Hematopoietic multipotent progenitor cell treated with erythropoietin and hydrocortisone succinate and interleukin-3 and kit ligand, for 4 days (in vitro differentiated cells): Measurements from ENCODE around the gene HNRNPM.

Source experiments
- DNase-seq: peaks from one replicate; pipeline ENCODE4 v3.0.0-alpha.2; 2015

The HNRNPM gene

DNA sequence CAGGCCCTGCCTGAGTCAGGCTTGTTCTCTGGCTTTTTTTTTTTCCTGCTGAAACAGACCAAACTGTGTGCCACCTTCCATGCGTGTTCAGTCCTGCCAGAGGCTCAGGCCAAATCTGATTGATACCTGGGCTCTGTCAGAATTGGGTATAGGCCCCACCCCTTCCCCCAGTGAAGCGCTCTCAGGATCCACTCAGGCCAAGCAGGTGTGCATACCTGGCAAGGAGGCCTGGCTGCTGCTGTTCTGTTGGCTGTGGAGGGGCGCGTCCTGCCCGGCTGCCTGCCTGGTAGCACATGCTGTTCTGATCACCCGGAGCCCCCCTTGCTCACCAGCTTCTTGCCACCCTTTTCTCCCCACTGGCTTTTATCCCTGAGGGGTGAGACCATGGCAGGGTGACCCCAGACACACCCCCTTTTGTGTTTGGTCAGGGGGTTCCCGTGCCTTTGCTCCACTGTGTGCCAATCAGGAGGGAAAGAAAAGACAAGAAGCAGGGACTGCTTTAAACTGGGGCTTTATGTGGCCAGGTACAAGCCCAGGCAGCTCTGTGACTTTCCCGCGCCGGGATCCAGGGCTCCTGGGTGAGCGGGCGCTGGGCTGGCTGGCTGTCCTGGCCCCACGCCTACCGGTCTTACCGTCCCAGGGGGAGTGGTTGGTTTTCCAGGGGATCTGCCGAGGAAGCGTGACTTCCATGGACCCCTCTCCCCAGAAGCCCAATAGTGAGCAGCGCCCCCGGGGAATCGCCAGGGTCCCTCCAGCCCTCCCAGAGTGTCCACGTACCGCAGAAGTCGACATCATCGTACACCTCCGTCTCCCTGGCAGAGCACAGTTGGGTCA lies 45.0 kb downstream of the HNRNPM start:
- no peak for DNase-seq

- no peak for DNase-seq
These were observed 45.6 kb downstream of the HNRNPM start for GRCh38 chr19:8490395-8490760.

GRCh38 chr19:8490873-8491272 lies 46.1 kb downstream of the HNRNPM start:
- no peak for DNase-seq

- peak; percentile 42 for DNase-seq
These were observed 46.8 kb downstream of the HNRNPM start for GRCh38 chr19:8491574-8491973.

DNA sequence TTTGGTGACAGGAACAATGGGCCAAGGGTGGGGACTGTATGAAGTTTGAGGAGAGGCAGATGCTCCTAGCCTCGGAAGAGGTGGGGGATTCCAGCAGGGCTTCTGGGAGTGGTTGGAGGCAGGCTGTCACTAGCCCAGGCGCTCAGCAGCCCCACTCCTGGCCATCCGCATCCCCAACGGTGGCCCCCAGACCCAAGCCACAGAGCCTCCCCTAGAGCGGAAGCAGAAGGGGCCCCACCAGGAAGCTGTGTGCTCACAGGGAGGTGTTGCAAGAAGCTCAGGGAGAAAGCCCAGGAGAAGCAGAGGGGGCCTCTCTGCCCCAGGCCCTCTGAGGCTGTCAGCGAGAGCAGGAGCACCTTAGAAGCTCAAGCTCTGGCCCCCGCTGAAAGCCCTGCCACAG lies 49.4 kb downstream of the HNRNPM start:
- DNase-seq = peak; percentile 85

DNA sequence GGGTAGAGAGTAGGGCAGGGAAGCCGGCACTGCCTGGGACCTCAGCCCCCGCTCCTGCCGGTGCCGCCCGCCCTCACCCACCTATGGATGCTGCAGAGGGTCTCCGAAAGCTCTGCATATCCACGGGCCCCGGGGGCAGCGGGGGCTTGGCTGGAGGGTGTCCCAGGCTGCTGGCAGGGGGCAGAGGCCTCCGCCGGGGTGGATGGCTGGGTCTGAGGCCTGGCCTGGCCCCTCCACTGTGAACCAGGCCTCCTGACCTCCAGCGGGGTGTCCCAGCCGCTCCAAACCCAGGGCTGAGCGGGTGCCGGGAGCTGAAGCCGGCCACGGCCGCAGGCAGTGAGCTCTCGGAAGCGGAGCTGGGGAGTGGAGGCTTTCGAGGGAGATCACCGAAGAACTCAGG lies 53.5 kb downstream of the HNRNPM start:
- DNase-seq = no peak

GRCh38 chr19:8499048-8499833 lies 54.5 kb downstream of the HNRNPM start:
- DNase-seq = no peak

GRCh38 chr19:8500158-8500557 lies 55.4 kb downstream of the HNRNPM start:
- peak; percentile 81 for DNase-seq

GRCh38 chr19:8501516-8501915 lies 56.7 kb downstream of the HNRNPM start:
- DNase-seq = no peak

- DNase-seq = peak; percentile 47
These were observed 57.2 kb downstream of the HNRNPM start for GRCh38 chr19:8501981-8502380.

- DNase-seq = no peak
These were observed 58.7 kb downstream of the HNRNPM start for GRCh38 chr19:8503510-8503909.

- peak; percentile 88 for DNase-seq
These were observed 59.4 kb downstream of the HNRNPM start for GRCh38 chr19:8504171-8504570.

DNA sequence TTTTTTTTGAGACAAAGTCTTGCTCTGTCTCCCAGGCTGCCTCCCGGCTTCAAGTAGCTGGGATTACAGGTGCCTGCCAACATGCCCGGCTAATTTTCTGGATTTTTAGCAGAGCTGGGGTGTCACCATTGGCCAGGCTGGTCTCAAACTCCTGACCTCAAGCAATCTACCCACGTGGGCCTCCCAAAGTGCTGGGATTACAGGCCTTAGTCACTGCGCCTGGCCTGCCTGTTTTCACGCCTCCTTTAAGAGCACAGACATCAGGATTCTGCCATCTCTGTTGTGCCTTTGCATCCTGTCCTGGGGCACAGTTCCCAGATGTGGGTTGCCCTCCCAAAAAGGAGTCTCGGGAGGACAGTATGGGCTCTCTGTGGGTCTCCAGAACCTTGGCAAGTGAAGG lies 60.1 kb downstream of the HNRNPM start:
- DNase-seq = no peak

DNA sequence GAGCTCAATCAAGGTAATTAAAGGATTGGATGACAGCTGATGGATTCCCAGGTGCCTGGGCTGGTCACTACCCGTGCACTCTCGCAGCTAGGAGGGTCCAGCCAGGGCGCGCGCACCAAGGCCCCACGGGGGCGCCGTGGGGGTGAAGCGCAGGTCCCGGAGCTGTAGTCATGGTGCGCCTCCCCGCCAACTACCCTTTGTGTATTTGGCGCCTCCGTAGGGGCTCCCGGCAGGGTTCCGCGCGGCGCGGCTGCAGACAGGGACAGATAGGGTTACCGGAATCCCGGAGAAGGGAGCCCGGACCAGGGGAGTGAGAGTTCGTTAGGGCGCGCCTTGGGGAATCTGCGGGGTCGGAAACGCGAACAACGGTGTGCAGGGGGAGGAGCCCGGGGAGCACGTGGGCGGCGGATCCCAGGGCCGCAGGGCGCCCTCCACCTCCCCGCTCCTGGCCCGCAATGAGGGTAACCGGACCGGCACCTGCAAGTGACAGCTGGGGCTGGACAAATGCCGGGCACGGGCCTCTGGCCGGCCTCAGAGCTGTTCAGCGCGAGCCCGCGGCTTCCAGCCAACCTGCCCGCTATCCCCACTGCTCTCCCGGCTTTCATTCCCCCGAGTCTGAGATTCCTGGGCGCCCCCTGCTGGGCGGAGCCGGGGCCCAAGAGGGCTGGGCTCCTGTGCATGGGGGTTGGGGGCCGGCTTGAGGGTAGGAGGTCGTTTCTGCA lies 61.1 kb downstream of the HNRNPM start:
- DNase-seq = peak; percentile 76

DNA sequence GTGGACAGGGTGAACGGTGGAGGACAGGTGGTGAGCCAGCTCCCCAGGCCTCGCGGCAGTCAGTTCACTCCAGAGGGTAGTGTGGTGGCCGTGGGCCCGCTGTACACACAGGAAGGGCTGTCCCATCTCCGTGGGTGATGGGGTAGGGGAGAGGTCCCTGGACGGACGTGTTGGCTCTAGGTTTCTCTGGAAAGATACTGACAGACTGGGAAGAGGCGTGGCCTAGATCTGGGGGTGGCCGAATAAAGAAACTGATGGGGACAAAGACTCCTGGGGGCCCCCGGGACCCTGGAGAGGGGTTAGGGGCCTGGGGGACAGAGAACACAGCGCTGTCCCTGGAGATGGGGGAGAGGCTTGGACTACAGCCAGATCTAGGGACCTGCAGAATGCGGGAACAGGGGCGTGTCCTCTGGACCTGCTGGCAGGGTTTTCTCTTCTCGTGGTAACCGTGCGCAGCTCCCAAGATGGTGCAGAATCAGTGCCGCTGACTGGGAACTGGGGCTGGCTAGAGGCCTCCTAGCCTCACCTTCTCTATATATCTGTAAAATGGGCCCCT lies 61.7 kb downstream of the HNRNPM start:
- DNase-seq = no peak

DNA sequence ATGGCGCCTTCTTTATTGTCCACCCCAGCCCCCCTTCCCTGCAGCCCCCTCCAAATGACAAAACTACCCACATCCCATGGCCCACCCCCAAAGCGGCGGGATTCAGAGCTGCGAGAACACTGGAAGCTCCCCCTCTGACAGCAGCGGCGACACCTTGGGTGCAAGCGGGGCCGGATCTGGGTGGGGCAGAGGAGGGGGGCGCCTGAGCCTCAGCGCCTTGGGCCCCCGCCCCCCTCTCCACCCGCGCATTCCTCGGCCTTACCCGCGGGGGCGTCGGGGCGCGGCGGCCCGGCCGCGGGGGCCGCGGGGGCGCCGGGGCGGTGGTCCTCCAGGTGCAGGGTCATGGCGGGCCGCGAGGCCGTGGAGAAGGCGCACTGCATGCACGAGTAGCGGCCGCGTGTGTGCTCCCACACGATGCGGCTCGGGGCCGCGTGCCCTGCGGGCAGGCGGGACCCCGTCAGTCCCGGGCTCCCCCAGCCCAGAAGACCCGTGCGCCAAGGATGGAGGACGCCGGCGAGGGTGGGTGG lies 65.9 kb downstream of the HNRNPM start:
- no peak for DNase-seq

- no peak for DNase-seq
These were observed 66.9 kb downstream of the HNRNPM start for GRCh38 chr19:8511573-8512101.

DNA sequence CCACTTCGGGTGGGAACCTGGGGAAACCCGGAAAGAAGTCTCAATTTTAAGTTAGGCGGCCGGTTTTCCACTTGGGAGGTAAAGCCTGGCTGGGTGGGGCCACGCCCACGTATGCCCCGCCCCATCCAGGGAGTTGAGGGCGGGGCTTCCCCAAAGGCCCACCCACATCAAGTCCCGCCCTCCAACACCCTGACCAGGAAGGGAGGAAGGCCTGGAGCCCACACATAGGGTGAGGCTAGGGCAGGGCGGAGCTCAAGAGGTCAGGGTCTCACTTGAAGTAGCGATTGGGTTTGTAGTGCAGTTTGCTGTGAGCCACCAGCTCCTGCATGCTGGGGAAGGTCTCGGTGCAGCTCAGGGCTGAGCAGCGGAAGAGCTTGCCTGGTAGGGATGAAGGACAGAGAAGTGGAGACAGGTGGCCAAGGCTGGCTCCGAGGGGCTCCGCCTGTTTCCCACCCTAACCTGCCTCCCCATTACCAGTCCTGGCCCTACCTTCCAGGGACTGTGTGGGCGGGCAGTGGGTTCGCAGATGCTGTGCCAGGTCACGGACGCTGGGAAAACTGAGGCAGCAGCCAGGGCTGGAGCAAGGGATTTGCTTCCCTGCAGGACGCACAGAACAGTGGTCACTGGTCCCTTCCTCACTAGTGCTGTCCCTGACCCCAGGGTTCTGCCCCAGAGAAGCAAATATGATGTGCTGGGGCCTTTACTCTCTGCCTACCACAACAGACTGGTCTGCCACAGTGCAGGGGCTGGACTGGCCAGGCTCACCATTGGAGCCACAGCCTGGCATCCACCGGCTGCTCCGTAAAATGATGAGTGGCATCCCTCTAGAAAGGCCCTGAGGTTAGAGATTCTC lies 67.6 kb downstream of the HNRNPM start:
- DNase-seq = peak; percentile 83

DNA sequence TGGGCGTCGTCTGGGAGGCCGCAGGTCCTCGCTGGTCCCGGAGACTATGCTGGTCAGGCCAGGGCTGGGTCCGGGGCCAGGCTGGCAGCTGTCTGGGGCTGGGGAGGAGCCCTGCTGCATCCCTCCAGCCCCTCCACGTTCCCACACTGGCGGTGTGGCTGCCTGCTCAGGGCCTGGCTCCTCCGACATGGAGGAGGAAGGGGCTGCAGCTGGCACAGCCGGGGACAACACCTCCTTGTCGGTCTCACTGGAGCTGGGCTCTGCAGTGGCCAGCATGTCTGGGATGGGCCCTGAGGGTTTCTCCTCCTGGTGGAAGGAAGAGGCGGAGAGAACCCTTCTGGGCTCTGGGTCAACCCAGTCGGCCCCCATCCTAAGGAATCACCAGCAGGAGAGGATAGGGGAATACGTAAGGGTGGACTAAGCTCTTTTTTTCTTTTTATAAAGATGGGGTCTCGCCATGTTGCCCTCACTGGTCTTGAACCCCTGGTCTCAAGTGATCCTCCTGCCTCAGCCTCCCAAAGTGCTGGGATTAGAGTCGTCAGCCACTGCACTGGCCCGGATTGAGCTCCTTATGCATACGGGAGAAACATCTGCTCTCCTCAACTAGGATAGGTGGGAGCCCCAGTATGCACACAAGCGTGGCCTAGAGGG lies 68.4 kb downstream of the HNRNPM start:
- DNase-seq = no peak

GRCh38 chr19:8513687-8514504 lies 69.1 kb downstream of the HNRNPM start, which contains the start of gene ZNF414:
Gene ZNF414 (minus strand): TSS chr19:8514167. CDS start chr19:8514046, 121 bp downstream.
- peak; percentile 98 for DNase-seq
